Measurements from ENCODE around the gene HSP90AA1. TPM values are rescaled to one million over a fixed set of nuclear protein-coding genes. Genes with fewer than 3 reads are reported as not detected.
"Not testable (repeated sequence)": the region's sequence is repeated elsewhere in the genome, so short reads cannot be mapped to it uniquely, and the experiment has no call there.

The HSP90AA1 gene
- total RNA-seq, 1 donor from 2014 or later: 691 TPM

DNA sequence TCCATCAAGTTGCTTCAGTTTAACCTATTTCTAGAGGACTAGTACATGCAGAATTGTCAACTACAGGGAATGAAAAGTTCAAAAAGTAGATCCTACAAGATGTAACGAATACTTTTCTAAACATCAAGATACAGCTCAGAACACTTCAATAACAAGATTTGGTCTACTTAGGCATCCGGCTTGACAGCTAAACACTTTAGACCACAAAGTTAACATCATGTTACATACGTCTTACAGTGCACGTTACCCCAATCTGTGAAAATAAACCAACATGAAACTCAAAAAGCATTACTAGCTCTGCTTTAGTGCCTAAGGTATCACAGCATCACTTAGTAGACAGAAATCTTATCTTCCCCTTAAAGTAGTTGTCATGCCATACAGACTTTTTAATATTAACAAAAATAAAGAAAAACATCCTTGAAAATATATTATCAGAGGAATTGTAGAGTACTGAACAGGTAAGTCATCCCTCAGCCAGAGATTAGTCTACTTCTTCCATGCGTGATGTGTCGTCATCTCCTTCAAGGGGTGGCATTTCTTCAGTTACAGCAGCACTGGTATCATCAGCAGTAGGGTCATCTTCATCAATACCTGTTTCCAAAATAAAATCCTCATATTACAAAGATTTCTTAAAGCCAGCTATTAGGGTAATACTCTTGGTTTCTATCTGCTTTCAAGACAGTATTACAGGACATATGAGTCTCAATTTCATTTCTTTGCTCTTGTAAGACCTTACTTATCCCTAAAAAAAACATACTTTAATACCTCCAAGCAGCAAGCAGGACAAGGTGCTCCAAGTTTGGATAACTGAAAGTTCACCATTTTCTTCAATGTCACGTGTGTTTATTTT, 5.4 kb downstream of the HSP90AA1 start:
- peaks cover 6% of the 10 kb centered on the region for H3K36me3 ChIP-seq (ENCODE audit: control insufficient read depth, insufficient read depth, low read length)

DNA sequence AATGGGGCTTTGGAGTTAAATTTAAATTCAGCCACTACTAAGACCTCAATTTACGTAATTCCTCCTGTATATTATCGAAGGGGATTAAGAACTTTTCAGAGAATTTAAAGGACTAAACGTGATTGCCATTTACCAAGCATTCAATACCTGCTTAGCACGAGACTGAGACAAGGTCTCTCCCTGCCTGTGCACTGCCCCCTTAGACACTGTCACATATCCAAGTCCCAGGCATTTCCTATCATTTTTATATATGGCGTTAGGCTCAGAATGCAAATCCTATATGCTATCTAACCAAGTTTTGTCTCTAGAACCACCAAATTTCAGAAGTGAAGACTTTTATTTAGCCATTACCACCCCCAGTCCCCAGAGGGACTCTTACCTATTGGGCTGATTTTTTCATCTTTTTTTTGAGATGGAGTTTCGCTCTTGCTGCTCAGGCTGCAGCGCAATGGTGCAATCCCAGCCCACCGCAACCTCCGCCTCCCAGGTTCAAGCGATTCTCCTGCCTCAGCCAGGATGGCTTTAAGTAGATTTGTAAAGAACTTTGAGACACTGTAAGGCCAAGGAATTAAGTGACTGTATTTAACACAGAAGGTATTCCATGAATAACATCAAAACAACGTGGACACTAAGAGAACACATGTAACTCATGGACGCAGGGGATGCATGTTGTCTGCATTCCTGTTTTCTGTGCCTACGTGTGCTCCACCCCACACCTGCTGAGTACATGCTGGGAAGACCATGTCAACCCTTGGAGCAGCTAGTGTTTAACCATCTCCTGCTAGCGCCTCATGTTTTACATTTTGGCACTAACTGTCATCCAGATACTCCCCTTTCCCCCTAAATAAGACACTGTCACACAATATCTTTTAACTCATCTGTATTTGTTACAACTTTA, 6.4 kb downstream of the HSP90AA1 start:
- Histone ChIP-seq H3K4me3 (ENCODE audit: low read depth, low read length) (no peak overlapping the region), H3K27me3 (ENCODE audit: control insufficient read depth, insufficient read depth, low read length) (no peaks in the 10 kb centered on the region), H3K36me3 (ENCODE audit: control insufficient read depth, insufficient read depth, low read length) (peaks cover 6% of the 10 kb centered on the region)
- TF ChIP-seq, protein P1, sequence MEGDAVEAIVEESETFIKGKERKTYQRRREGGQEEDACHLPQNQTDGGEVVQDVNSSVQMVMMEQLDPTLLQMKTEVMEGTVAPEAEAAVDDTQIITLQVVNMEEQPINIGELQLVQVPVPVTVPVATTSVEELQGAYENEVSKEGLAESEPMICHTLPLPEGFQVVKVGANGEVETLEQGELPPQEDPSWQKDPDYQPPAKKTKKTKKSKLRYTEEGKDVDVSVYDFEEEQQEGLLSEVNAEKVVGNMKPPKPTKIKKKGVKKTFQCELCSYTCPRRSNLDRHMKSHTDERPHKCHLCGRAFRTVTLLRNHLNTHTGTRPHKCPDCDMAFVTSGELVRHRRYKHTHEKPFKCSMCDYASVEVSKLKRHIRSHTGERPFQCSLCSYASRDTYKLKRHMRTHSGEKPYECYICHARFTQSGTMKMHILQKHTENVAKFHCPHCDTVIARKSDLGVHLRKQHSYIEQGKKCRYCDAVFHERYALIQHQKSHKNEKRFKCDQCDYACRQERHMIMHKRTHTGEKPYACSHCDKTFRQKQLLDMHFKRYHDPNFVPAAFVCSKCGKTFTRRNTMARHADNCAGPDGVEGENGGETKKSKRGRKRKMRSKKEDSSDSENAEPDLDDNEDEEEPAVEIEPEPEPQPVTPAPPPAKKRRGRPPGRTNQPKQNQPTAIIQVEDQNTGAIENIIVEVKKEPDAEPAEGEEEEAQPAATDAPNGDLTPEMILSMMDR (IDR thresholded peaks at IDR 0.05; ENCODE audit: insufficient read depth, low read length, poor library complexity, severe bottlenecking): no peak
- no peak for DNase-seq (ENCODE audit: low read depth)

More for the DNA sequence above, 5.4 kb downstream of the HSP90AA1 start:
- TF ChIP-seq, protein P1 (IDR thresholded peaks at IDR 0.05; ENCODE audit: insufficient read depth, low read length, poor library complexity, severe bottlenecking): no peak
- no peak for DNase-seq (ENCODE audit: low read depth)
- Histone ChIP-seq H3K4me3 (ENCODE audit: low read depth, low read length) (no peak overlapping the region), H3K27me3 (ENCODE audit: control insufficient read depth, insufficient read depth, low read length) (no peaks in the 10 kb centered on the region)

DNA sequence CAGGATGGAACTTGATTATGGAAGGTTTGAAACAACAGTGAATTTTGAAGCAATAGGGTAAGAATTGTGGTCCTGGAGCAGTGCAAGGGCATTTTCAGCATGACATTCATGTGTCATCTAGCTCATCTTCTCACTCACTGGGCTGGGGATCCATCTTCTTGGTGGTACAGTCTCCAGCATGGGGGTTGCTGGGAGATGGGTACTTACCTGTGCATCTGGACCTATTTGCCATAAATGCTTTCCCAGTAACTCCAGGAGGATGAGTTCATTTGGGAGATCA, 7.2 kb downstream of the HSP90AA1 start:
- TF ChIP-seq, protein P1 (IDR thresholded peaks at IDR 0.05; ENCODE audit: insufficient read depth, low read length, poor library complexity, severe bottlenecking): no peak
- no peak for DNase-seq (ENCODE audit: low read depth)
- Histone ChIP-seq H3K27me3 (ENCODE audit: control insufficient read depth, insufficient read depth, low read length) (no peaks in the 10 kb centered on the region), H3K36me3 (ENCODE audit: control insufficient read depth, insufficient read depth, low read length) (peaks cover 6% of the 10 kb centered on the region), H3K4me3 (ENCODE audit: low read depth, low read length) (no peak overlapping the region)

DNA sequence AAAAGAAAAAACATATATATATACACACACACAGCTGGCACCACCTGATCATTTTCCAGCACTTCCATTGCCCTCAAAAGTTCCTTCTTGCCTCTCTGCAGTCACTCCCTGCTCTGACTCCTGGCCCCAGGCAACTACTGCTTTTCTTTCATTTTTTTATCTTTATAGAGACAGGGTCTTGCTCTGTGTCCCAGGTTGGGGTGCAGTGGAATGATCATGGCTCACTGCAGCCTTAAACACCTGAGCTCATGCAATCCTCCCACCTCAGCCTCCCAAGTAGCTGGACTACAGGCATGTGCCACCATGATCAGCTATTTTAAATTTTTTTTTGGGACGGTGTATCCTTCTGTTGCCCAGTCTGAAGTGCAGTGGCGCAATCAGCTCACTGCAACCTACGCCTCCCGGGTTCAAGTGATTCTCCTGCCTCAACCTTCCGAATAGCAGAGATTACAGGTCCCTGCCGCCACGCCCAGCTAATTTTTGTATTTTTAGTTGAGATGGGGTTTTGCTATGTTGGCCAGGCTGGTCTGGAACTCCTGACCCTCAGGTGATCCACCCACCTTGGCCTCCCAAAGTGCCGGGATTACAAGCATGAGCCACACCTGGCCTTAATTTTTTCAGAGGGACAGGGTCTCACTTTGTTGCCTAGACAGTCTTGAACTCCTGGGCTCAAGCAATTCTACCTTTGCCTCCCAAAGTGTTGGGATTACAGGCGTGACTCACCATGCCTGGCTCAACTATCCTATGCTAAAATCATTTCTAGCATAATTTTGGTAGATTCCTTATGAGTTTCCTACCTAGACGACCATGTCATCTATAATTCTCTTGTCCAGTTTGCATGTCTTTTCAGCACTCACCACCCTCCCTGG, 7.8 kb downstream of the HSP90AA1 start:
- Histone ChIP-seq H3K36me3 (ENCODE audit: control insufficient read depth, insufficient read depth, low read length) (peaks cover 6% of the 10 kb centered on the region), H3K4me3 (ENCODE audit: low read depth, low read length) (no peak overlapping the region), H3K27me3 (ENCODE audit: control insufficient read depth, insufficient read depth, low read length) (no peaks in the 10 kb centered on the region)
- DNase-seq (ENCODE audit: low read depth): no peak
- TF ChIP-seq, protein P1 (IDR thresholded peaks at IDR 0.05; ENCODE audit: insufficient read depth, low read length, poor library complexity, severe bottlenecking): no peak

DNA sequence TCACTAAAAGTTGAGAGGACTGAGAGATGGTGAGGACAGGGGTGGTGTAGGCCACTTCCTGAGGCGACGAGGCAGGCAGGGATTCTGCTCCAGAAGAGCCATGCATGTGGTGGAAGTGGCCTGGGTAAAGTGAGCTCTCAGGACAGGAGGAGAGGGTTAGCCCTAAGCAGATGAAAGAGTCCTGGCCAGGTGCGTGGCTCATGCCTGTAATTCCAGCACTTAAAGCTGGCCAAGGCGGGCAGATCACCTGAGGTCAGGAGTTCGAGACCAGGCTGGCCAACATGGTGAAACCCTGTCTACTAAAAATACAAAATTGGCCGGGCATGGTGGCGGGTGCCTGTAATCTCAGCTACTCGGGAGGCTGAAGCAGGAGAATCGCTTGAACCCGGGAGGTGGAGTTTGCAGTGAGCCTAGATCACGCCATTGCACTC, 8.5 kb downstream of the HSP90AA1 start:
- not testable (repeated sequence) for DNase-seq (ENCODE audit: low read depth); H3K4me3 ChIP-seq (ENCODE audit: low read depth, low read length); H3K36me3 ChIP-seq (ENCODE audit: control insufficient read depth, insufficient read depth, low read length); H3K27me3 ChIP-seq (ENCODE audit: control insufficient read depth, insufficient read depth, low read length)

DNA sequence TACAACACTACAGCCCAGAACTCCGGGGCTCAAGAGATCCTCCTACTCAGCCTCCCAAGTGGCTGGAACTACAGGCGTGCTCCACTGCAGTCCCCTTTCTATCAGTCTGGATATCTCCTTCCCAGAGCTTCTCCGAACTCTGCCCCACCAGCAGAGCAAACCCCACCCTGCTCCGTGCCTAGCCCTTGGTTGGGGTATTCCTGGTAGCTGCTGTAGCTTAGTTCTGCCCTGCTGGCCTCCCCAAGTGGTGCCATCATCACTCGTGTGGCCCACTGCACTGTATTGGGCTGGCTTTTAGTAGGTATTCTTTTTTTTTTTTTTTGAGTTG, 9.5 kb downstream of the HSP90AA1 start:
- H3K27me3 ChIP-seq (ENCODE audit: control insufficient read depth, insufficient read depth, low read length): no peaks in the 10 kb centered on the region
- TF ChIP-seq, protein P1 (IDR thresholded peaks at IDR 0.05; ENCODE audit: insufficient read depth, low read length, poor library complexity, severe bottlenecking): no peak
- peaks cover 3% of the 10 kb centered on the region for H3K36me3 ChIP-seq (ENCODE audit: control insufficient read depth, insufficient read depth, low read length)
- no peak for DNase-seq (ENCODE audit: low read depth)
- no peak overlapping the region for H3K4me3 ChIP-seq (ENCODE audit: low read depth, low read length)
